ENCODE results near the gene KCNJ16.

Gene KCNJ16

DNA sequence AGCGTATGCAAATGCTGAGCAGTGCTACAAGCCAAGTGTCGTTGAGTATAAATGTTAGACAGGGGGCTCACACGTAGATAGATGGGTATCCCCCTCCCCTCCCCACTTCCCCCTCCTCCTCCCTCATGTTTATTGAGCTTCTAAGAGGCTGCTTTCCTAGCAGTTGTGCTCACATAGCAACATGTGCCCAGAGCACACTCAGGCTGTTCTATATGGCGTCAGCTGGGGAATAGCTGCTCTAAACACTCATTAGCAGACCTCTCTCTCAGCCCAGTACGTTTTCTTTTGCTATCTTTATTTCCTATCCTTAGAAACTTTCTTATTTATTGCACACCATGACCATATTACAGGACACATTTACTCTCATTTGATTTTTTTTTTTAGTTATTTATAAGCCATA lies 96.1 kb downstream of the KCNJ16 start:
- ChIA-PET POLR2A (no interaction called here), CTCF (interaction anchor here (0.6 to 1.8 kb wide), 5 partner anchors 11 to 564 kb away, joined by 3 to 4 read pairs (median 4); no protein-coding TSS in a partner anchor)
- TF ChIP-seq, protein P1, sequence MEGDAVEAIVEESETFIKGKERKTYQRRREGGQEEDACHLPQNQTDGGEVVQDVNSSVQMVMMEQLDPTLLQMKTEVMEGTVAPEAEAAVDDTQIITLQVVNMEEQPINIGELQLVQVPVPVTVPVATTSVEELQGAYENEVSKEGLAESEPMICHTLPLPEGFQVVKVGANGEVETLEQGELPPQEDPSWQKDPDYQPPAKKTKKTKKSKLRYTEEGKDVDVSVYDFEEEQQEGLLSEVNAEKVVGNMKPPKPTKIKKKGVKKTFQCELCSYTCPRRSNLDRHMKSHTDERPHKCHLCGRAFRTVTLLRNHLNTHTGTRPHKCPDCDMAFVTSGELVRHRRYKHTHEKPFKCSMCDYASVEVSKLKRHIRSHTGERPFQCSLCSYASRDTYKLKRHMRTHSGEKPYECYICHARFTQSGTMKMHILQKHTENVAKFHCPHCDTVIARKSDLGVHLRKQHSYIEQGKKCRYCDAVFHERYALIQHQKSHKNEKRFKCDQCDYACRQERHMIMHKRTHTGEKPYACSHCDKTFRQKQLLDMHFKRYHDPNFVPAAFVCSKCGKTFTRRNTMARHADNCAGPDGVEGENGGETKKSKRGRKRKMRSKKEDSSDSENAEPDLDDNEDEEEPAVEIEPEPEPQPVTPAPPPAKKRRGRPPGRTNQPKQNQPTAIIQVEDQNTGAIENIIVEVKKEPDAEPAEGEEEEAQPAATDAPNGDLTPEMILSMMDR (IDR thresholded peaks at IDR 0.05; ENCODE audit: control extremely low read depth, extremely low read depth, low read depth, missing control alignments), result no peak
- no peak for DNase-seq (ENCODE audit: extremely low spot score)

DNA sequence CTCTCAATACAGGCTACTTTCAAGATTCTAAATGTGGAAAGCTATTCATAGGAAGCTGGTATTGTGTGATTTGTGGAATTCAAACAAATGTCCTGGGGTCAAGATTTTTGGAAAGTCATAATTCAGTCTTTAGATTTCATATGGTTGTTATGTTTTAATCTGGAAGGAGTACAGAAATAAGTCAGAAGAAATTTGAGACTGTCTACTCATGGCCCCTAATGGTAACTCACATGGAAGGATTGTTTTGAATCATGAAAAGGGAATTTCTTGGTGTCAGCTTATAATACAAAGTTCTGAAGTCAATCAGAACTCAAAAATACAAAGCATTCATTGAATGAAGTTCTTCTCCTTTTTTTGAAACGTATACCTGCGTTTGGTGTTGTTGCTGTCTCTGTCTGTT lies 97.4 kb downstream of the KCNJ16 start:
- TF ChIP-seq, protein P1 (IDR thresholded peaks at IDR 0.05; ENCODE audit: control extremely low read depth, extremely low read depth, low read depth, missing control alignments), result no peak
- POLR2A ChIA-PET, result interaction anchor here (0.7 kb wide), 1 partner anchor 345 kb away, joined by 5 read pairs; no protein-coding TSS in a partner anchor

DNA sequence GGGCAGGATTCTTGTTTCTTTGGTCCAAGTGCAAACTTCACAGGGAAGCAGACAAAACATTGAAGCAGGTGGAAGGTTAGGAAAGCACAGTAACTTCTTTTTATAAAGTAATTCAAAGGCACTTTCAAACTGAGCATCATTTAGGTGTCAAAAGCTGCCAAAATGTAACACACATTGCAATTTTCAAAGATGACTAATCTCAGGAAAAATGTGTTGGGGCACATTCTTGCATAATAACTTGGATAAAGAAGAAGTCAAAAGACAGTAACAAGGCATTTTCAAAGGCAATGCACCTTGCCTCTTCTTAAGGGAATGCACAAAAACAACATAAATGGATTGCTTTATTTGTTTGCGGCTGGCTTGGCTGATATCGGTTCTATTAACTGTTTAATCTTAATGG lies 97.9 kb downstream of the KCNJ16 start:
- TF ChIP-seq, protein P1 (IDR thresholded peaks at IDR 0.05; ENCODE audit: control extremely low read depth, extremely low read depth, low read depth, missing control alignments), result no peak
- DNase-seq (ENCODE audit: extremely low spot score), result no peak
- CTCF ChIA-PET, result interaction anchor here (1.5 kb wide), 1 partner anchor 23 kb away, joined by 4 read pairs; no protein-coding TSS in a partner anchor
- POLR2A ChIA-PET, result no interaction called here

More for the DNA sequence above, 97.4 kb downstream of the KCNJ16 start:
- DNase-seq (ENCODE audit: extremely low spot score), result no peak
- CTCF ChIA-PET, result interaction anchor here (1.5 kb wide), 1 partner anchor 23 kb away, joined by 4 read pairs; no protein-coding TSS in a partner anchor

DNA sequence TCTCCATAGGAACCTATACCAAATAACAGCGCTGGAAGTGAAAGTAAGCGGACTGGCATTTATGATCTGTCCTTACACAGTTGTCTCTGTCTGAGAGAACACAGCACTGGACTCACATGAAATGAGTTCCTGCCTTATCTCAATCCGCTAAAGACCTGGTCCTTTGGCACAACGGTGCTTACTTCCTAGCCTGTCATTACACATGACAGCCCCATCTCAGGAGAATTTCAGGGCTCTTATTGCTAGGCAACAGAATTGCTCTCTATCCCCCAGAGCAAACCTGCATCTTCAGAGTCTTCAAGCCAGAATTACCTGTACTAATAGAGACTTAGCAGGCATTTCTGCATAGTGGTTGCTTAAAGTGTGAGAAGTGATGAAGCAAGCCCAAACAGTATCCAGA lies 98.7 kb downstream of the KCNJ16 start:
- TF ChIP-seq, protein P1 (IDR thresholded peaks at IDR 0.05; ENCODE audit: control extremely low read depth, extremely low read depth, low read depth, missing control alignments), result no peak
- no peak for DNase-seq (ENCODE audit: extremely low spot score)
- ChIA-PET POLR2A (no interaction called here), CTCF (no interaction called here)

DNA sequence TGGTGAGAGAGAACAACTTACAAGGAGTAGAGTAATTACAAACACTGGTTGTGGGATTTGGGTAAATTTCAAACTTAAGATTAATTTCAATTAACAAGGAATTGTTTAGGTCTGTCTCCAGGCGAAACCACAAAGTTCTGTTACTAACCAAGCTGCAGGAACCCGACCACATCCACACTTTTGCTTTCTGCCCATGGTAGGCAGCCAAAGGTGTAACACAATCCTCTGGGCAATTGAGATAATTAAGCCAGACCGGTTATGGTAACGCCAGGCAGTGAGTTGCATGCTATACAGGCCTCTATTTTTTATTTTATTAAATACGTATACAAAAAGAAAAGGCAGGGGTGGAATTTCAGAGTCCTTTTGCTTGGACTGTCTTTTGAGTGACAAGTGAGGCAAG lies 106.4 kb downstream of the KCNJ16 start:
- no peak for DNase-seq (ENCODE audit: extremely low spot score)
- CTCF ChIA-PET, result interaction anchor here (1.1 kb wide), 1 partner anchor 11 kb away, joined by 4 read pairs; no protein-coding TSS in a partner anchor
- TF ChIP-seq, protein P1 (IDR thresholded peaks at IDR 0.05; ENCODE audit: control extremely low read depth, extremely low read depth, low read depth, missing control alignments), result no peak
- POLR2A ChIA-PET, result no interaction called here

DNA sequence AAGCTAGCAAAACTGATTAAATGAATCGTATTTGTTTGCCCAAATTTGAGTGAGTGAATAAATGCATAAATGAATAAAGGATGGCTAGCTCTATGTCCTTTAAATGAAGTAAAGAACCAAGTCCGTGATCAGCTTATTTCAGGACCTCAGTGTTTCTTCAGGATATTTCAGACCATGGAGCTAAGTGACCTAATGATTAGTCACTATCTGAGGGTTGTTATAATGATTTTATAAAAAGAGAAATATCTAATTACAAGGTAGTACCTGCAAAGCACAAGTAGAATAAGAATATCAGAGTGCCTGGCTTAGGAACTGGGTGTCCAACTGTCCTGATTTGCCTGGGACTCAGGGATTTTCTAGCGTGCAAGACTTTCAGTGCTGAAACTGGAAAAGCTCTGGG lies 106.8 kb downstream of the KCNJ16 start:
- TF ChIP-seq, protein P1 (IDR thresholded peaks at IDR 0.05; ENCODE audit: control extremely low read depth, extremely low read depth, low read depth, missing control alignments), result no peak
- no peak for DNase-seq (ENCODE audit: extremely low spot score)
- ChIA-PET POLR2A (no interaction called here), CTCF (interaction anchor here (1.1 kb wide), 1 partner anchor 11 kb away, joined by 4 read pairs; no protein-coding TSS in a partner anchor)

All from GM10248 (cell line).